Measurements from ENCODE around the gene CTSE. TPM values are rescaled to one million over a fixed set of nuclear protein-coding genes. Genes with fewer than 3 reads are reported as not detected.

Gene CTSE
- total and polyA plus RNA-seq, 7 experiments from 2014 or later: not detected

DNA sequence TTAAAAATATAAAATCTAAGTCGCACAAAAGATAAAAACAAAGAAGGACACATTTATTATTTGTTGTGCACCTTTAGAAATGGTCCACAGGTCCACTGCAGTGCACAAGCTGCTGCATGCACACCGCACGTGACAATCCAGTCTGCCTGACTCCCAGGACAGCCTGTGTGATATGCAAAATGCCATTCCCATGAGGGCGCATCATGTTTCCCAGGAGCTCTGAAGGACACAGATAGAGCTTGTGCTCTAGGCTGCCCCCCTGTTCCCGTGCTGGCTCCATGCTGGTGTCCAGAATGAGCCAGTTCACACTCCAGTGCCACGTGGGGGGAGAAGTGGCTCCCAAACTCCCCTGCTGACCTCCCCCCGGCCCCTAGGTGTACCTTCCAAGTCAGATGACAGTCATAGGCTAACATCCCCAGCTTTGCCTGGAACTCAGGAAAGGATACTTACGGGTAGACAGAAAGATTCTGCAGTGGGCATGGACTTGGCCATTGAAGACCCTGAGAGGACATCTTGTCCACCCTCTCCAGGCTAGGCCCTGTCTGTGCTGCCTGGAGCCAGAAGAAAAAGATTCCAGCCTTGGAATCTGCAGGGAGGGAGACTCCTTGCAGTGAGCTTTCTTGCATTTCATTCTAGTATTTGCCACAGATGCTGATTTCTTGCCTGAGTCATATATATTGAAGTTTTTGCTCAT, 46.8 kb downstream of the CTSE start:
- intact Hi-C loops (cut with micrococcal nuclease): loop anchor here (1.0 kb wide), 5 partner anchors 58 to 386 kb away; no protein-coding TSS in a partner anchor
- Mint-ChIP-seq H3K4me3 (no peak overlapping the region), H3K9me3 (peaks cover 0 to 21% (median 0%) of the 10 kb centered on the region in 11 donors), H3K4me1 (peaks cover 0 to 2% (median 0%) of the 10 kb centered on the region in 7 donors), H3K36me3 (peaks cover 0 to under 1% (median 0%) of the 10 kb centered on the region in 5 donors), H3K27me3 (peaks cover 0 to 2% (median 0%) of the 10 kb centered on the region in 5 donors), H3K27ac (no peak overlapping the region)
- DNase-seq (no peak), ATAC-seq (no peak)
- H3K4me1 ChIP-seq (ENCODE audit: control insufficient read depth in 2 of 2, insufficient read depth in 2 of 2, low read length in 2 of 2): no peaks in the 10 kb centered on the region
- no peaks in the 10 kb centered on the region for H3K36me3 ChIP-seq (ENCODE audit: control insufficient read depth in 2 of 3, insufficient read depth in 3 of 3, low read length in 3 of 3)
- ChIA-PET CTCF (interaction anchor here (0.7 to 8.4 kb wide), 28 partner anchors 8 to 491 kb away, joined by 3 to 169 read pairs (median 5); partner anchors contain the start of gene PM20D1), POLR2A (interaction anchor here (1.7 kb wide), 1 partner anchor 185 kb away, joined by 6 read pairs; no protein-coding TSS in a partner anchor)
- no peaks in the 10 kb centered on the region for H3K27me3 ChIP-seq (ENCODE audit: control insufficient read depth in 2 of 2, insufficient read depth in 2 of 2, low read length in 2 of 2)
- H3K27ac ChIP-seq (ENCODE audit: low read depth, low read length): no peak overlapping the region
- H3K4me3 ChIP-seq (ENCODE audit: low read length): no peak overlapping the region
- H3K9me3 ChIP-seq (ENCODE audit: control insufficient read depth in 2 of 3, low read length in 3 of 3): no peaks in the 10 kb centered on the region

DNA sequence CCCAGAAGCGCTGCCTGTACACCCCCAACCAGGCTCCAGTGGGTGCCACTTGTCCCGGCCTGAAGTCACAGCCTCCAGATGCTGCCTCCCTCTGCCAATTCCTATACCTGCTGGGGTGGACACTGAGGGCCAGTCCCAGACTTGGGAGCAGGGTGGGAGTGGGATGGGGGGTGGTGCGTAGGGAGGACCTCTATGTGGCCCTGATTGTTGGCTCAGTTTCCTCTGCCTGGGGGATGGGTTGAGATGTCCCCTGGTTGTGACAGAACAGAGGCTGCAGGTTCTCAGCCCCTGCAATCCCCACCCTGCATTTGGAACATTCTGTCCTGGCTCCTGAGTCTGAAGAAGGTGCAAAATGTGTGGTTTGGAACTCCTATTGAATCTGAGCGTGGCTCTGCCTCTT, 47.7 kb downstream of the CTSE start:
- DNase-seq: no peak
- H3K27ac Mint-ChIP-seq: no peak overlapping the region
- POLR2A ChIA-PET: no interaction called here
- peaks cover 0 to 2% (median 0%) of the 10 kb centered on the region in 7 donors for H3K4me1 Mint-ChIP-seq
- H3K9me3 Mint-ChIP-seq: peaks cover 0 to 21% (median 0%) of the 10 kb centered on the region in 11 donors
- H3K4me3 ChIP-seq (ENCODE audit: low read length): no peak overlapping the region
- H3K9me3 ChIP-seq (ENCODE audit: control insufficient read depth in 2 of 3, low read length in 3 of 3): no peaks in the 10 kb centered on the region
- CTCF ChIA-PET: interaction anchor here (1.0 to 8.4 kb wide), 4 partner anchors 16 to 318 kb away, joined by 3 to 169 read pairs (median 46); no protein-coding TSS in a partner anchor
- no peaks in the 10 kb centered on the region for H3K27me3 ChIP-seq (ENCODE audit: control insufficient read depth in 2 of 2, insufficient read depth in 2 of 2, low read length in 2 of 2)
- no peaks in the 10 kb centered on the region for H3K36me3 Mint-ChIP-seq
- no peak for ATAC-seq
- H3K4me3 Mint-ChIP-seq: no peak overlapping the region
- intact Hi-C loops (cut with micrococcal nuclease): no loop called here
- no peaks in the 10 kb centered on the region for H3K36me3 ChIP-seq (ENCODE audit: control insufficient read depth in 2 of 3, insufficient read depth in 3 of 3, low read length in 3 of 3)
- H3K4me1 ChIP-seq (ENCODE audit: control insufficient read depth in 2 of 2, insufficient read depth in 2 of 2, low read length in 2 of 2): no peaks in the 10 kb centered on the region
- H3K27ac ChIP-seq (ENCODE audit: low read depth, low read length): no peak overlapping the region
- H3K27me3 Mint-ChIP-seq: peaks cover 0 to 2% (median 0%) of the 10 kb centered on the region in 5 donors

DNA sequence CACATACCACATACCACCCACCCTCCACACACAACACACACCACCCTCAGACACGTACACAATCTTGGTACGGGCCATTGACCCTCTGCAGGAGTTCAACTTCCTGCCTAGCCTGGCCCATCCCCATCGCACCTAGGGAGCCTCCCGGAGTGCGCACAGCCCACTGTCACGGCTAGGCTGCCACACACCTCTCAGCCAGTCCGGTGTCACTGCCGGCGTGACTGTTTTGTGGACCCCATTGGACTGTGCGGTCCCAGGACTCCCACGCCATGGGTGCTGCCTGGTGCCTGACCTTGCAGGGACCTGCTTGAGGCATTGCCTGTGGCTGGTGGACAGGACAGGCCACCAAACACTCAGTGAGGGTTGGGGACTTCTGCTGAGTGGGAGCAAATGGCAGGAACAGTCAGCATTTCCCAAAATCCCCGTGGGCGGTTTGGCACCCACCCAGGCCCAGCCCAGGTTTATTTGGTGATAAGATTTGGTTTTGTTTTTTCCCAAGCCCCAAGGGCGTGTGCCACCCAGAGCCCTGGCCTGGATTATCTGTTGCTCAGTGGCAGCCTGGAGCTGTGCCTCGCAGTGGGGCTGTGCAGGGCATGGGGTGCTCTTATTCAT, 48.2 kb downstream of the CTSE start:
- intact Hi-C loops (cut with micrococcal nuclease): no loop called here
- ATAC-seq: no peak
- CTCF ChIA-PET: interaction anchor here (8.4 kb wide), 1 partner anchor 182 kb away, joined by 169 read pairs; no protein-coding TSS in a partner anchor

DNA sequence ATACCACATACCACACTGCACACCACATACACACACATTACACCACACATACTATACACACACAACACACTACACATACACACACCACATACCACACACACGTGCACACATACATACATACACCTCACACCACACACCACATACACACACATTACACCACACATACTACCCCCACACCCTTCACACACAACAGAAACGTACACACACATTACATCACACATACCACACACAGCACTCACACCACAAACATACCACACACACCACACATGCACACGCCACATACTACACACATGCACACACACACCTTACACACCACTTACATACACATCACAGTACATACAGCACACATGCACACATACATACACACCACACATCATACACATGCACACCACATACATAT, 49.0 kb downstream of the CTSE start:
- DNase-seq: no peak
- H3K9me3 ChIP-seq (ENCODE audit: control insufficient read depth in 2 of 3, low read length in 3 of 3): no peaks in the 10 kb centered on the region
- no peak overlapping the region for H3K27ac ChIP-seq (ENCODE audit: low read depth, low read length)
- no peak for ATAC-seq
- H3K4me3 Mint-ChIP-seq: no peak overlapping the region
- intact Hi-C loops (cut with micrococcal nuclease): no loop called here
- H3K4me3 ChIP-seq (ENCODE audit: low read length): no peak overlapping the region
- POLR2A ChIA-PET: no interaction called here
- peaks cover 0 to 3% (median 0%) of the 10 kb centered on the region in 7 donors for H3K4me1 Mint-ChIP-seq
- H3K27ac Mint-ChIP-seq: peak overlapping the region in 2 of 9 donors; percentile 2 to 47
- no peaks in the 10 kb centered on the region for H3K4me1 ChIP-seq (ENCODE audit: control insufficient read depth in 2 of 2, insufficient read depth in 2 of 2, low read length in 2 of 2)
- CTCF ChIA-PET: no interaction called here
- no peaks in the 10 kb centered on the region for H3K27me3 ChIP-seq (ENCODE audit: control insufficient read depth in 2 of 2, insufficient read depth in 2 of 2, low read length in 2 of 2)
- H3K9me3 Mint-ChIP-seq: peaks cover 0 to 21% (median 0%) of the 10 kb centered on the region in 11 donors
- H3K36me3 ChIP-seq (ENCODE audit: control insufficient read depth in 2 of 3, insufficient read depth in 3 of 3, low read length in 3 of 3): no peaks in the 10 kb centered on the region
- H3K36me3 Mint-ChIP-seq: no peaks in the 10 kb centered on the region
- H3K27me3 Mint-ChIP-seq: peaks cover 0 to 2% (median 0%) of the 10 kb centered on the region in 5 donors

More for the DNA sequence above, 48.2 kb downstream of the CTSE start:
- POLR2A ChIA-PET: no interaction called here
- H3K4me3 ChIP-seq (ENCODE audit: low read length): no peak overlapping the region
- H3K4me1 ChIP-seq (ENCODE audit: control insufficient read depth in 2 of 2, insufficient read depth in 2 of 2, low read length in 2 of 2): no peaks in the 10 kb centered on the region
- no peaks in the 10 kb centered on the region for H3K27me3 ChIP-seq (ENCODE audit: control insufficient read depth in 2 of 2, insufficient read depth in 2 of 2, low read length in 2 of 2)
- DNase-seq: no peak
- Mint-ChIP-seq H3K9me3 (peaks cover 0 to 21% (median 0%) of the 10 kb centered on the region in 11 donors), H3K4me1 (peaks cover 0 to 2% (median 0%) of the 10 kb centered on the region in 7 donors), H3K36me3 (no peaks in the 10 kb centered on the region), H3K27ac (no peak overlapping the region), H3K4me3 (no peak overlapping the region), H3K27me3 (peaks cover 0 to 2% (median 0%) of the 10 kb centered on the region in 5 donors)
- H3K27ac ChIP-seq (ENCODE audit: low read depth, low read length): no peak overlapping the region
- no peaks in the 10 kb centered on the region for H3K9me3 ChIP-seq (ENCODE audit: control insufficient read depth in 2 of 3, low read length in 3 of 3)
- H3K36me3 ChIP-seq (ENCODE audit: control insufficient read depth in 2 of 3, insufficient read depth in 3 of 3, low read length in 3 of 3): no peaks in the 10 kb centered on the region

DNA sequence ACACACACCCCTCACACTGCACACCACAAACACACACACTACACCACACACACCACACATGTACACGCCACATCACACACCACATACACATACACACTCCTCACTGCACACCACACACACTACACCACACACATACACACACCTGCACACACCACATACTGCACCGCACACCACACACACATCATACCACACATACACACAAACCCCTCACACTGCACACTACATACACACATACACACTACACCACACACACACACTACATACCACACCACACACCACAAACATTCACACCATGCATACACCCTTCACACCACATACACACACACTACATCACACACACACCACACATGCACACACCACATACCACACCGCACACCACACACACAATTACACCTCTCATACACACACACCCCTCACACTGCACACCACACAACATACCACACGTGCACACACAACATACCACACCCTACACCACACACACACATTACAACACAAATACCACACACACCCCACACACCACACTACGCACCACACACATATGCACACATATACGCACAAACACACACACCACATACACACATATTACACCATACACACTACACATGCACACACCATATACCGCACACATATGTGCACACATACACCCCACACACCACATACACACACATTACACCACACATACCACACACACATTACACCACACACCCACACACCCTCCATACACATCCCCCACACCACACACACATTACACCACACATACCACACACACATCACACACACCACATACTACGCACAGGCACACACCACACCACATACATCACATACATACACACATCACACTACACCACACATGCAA, 50.1 kb downstream of the CTSE start:
- DNase-seq: no peak
- Mint-ChIP-seq H3K4me3 (no peak overlapping the region), H3K9me3 (peaks cover 0 to 21% (median 0%) of the 10 kb centered on the region in 11 donors), H3K4me1 (peaks cover 0 to 3% (median 0%) of the 10 kb centered on the region in 7 donors), H3K27me3 (peaks cover 0 to 2% (median 0%) of the 10 kb centered on the region in 5 donors), H3K27ac (no peak overlapping the region), H3K36me3 (no peaks in the 10 kb centered on the region)
- Histone ChIP-seq H3K27ac (ENCODE audit: low read depth, low read length) (no peak overlapping the region), H3K4me3 (ENCODE audit: low read length) (no peak overlapping the region), H3K27me3 (ENCODE audit: control insufficient read depth in 2 of 2, insufficient read depth in 2 of 2, low read length in 2 of 2) (no peaks in the 10 kb centered on the region), H3K9me3 (ENCODE audit: control insufficient read depth in 2 of 3, low read length in 3 of 3) (no peaks in the 10 kb centered on the region), H3K36me3 (ENCODE audit: control insufficient read depth in 2 of 3, insufficient read depth in 3 of 3, low read length in 3 of 3) (no peaks in the 10 kb centered on the region), H3K4me1 (ENCODE audit: control insufficient read depth in 2 of 2, insufficient read depth in 2 of 2, low read length in 2 of 2) (no peaks in the 10 kb centered on the region)
- intact Hi-C loops (cut with micrococcal nuclease): no loop called here
- POLR2A ChIA-PET: no interaction called here
- ATAC-seq: no peak
- CTCF ChIA-PET: no interaction called here

DNA sequence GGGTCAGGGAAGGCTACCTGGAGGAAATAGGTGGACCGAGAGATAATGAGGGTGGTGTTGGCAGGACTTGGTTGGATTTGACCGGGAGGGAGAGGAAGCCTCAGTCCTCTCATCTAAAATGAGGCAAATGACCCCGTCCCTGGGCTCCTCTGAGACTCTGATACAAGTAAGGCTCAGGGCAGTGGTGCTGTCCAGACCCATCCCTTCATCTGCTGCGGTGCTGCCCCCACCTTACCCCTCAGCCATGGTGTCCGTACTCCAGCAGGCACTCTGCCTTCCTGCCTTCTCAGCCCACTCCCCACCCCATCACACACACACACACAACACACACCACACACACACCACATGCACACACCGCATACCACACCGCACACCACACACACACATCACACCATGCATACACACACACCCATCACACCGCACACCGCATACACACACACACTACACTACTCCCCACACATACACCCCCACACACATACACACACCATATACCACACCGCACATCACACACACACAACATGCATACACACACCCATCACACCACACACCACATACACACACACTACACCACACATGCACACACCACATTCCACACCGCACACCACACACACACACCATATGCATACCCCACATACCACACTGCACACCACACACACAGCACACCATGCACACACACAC, 51.1 kb downstream of the CTSE start:
- H3K27ac Mint-ChIP-seq: no peak overlapping the region
- ATAC-seq (peak; percentile 26), DNase-seq (no peak)
- no peaks in the 10 kb centered on the region for H3K27me3 ChIP-seq (ENCODE audit: control insufficient read depth in 2 of 2, insufficient read depth in 2 of 2, low read length in 2 of 2)
- H3K4me1 ChIP-seq (ENCODE audit: control insufficient read depth in 2 of 2, insufficient read depth in 2 of 2, low read length in 2 of 2): no peaks in the 10 kb centered on the region
- H3K4me1 Mint-ChIP-seq: peaks cover 0 to 3% (median 0%) of the 10 kb centered on the region in 7 donors
- H3K9me3 ChIP-seq (ENCODE audit: control insufficient read depth in 2 of 3, low read length in 3 of 3): no peaks in the 10 kb centered on the region
- no peak overlapping the region for H3K4me3 ChIP-seq (ENCODE audit: low read length)
- H3K36me3 Mint-ChIP-seq: no peaks in the 10 kb centered on the region
- no peaks in the 10 kb centered on the region for H3K36me3 ChIP-seq (ENCODE audit: control insufficient read depth in 2 of 3, insufficient read depth in 3 of 3, low read length in 3 of 3)
- H3K9me3 Mint-ChIP-seq: peaks cover 0 to 21% (median 0%) of the 10 kb centered on the region in 11 donors
- ChIA-PET POLR2A (no interaction called here), CTCF (interaction anchor here (0.9 kb wide), 1 partner anchor 180 kb away, joined by 3 read pairs; no protein-coding TSS in a partner anchor)
- peaks cover 0 to 2% (median 0%) of the 10 kb centered on the region in 5 donors for H3K27me3 Mint-ChIP-seq
- intact Hi-C loops (cut with micrococcal nuclease): no loop called here
- no peak overlapping the region for H3K27ac ChIP-seq (ENCODE audit: low read depth, low read length)
- H3K4me3 Mint-ChIP-seq: peak overlapping the region in 1 of 10 donors; percentile 61
